Esophagus (tissue), 2 donors: Measurements from ENCODE around the gene LALBA. TPM values are rescaled to one million over a fixed set of nuclear protein-coding genes. Genes with fewer than 3 reads are reported as not detected.
"Not testable (repeated sequence)": the region's sequence is repeated elsewhere in the genome, so short reads cannot be mapped to it uniquely, and the experiment has no call there.

ENCODE experiments used
- H3K27ac ChIP-seq, 2 donors: one replicate each; pipeline ENCODE4 v1.5.1; 2013; ENCODE audit warnings: low read depth in 2 of 2, mild to moderate bottlenecking in 2 of 2, inconsistent platforms in 1 of 2, low read length in 1 of 2, moderate library complexity in 1 of 2
- H3K27me3 ChIP-seq, 2 donors: one replicate each; pipeline ENCODE4 v1.6.1; 2013; ENCODE audit warnings: low read length in 2 of 2, control low read depth in 1 of 2, mild to moderate bottlenecking in 1 of 2; ENCODE audit not compliant: insufficient read depth in 2 of 2, control insufficient read depth in 1 of 2
- H3K36me3 ChIP-seq, 2 donors: one replicate each; pipeline ENCODE4 v1.6.1; 2013; ENCODE audit warnings: low read length in 1 of 2; ENCODE audit not compliant: control insufficient read depth in 2 of 2, insufficient read depth in 2 of 2
- H3K4me1 ChIP-seq, 2 donors: one replicate each; pipeline ENCODE4 v1.6.1; 2013; ENCODE audit warnings: low read length in 1 of 2; ENCODE audit not compliant: control insufficient read depth in 2 of 2, insufficient read depth in 2 of 2
- H3K4me3 ChIP-seq, 2 donors: one replicate each; pipeline ENCODE4 v1.5.1; 2013; ENCODE audit warnings: low read length in 2 of 2, mild to moderate bottlenecking in 2 of 2, low read depth in 1 of 2, moderate library complexity in 1 of 2
- H3K9me3 ChIP-seq, 2 donors: one replicate each; pipeline ENCODE4 v1.6.1; 2013; ENCODE audit warnings: mild to moderate bottlenecking in 2 of 2, low read depth in 1 of 2, low read length in 1 of 2, moderate library complexity in 1 of 2; ENCODE audit not compliant: control insufficient read depth in 2 of 2, insufficient read depth in 1 of 2
- WGBS, 2 donors: extraction: QIAGEN DNeasy Blood & Tissue Kit; methylation state at CpG; one replicate each; pipeline ENCODE4 v1.1.7; 2013; 5-methylcytosine and 5-hydroxymethylcytosine counted together
- polyA plus RNA-seq, 2 donors: library from polyadenylated mRNA; stranded (reverse); fragments of 200-250 nt; gene quantifications; one replicate each; pipeline ENCODE4 v1.2.3, GENCODE V29; 2013
- donor health status: healthy with polysubstance abuse.
- donor health status: Bipolar disorder and iron deficiency.

Gene LALBA
- polyA plus RNA-seq, 2 donors, result not detected

- WGBS, 2 donors, result 48 to 52% methylated on average over 2 of the region's 2 CpGs
These were observed 13.9 kb upstream of the LALBA start for GRCh38 chr12:48583728-48584127.

GRCh38 chr12:48580831-48581230 lies 11.0 kb upstream of the LALBA start:
- 48 to 55% methylated on average over 5 of the region's 5 CpGs for WGBS, 2 donors
- Histone ChIP-seq H3K36me3 (no peaks in the 10 kb centered on the region), H3K4me3 (no peak overlapping the region), H3K27me3 (no peaks in the 10 kb centered on the region), H3K27ac (no peak overlapping the region), H3K4me1 (no peaks in the 10 kb centered on the region), H3K9me3 (no peaks in the 10 kb centered on the region)

More at GRCh38 chr12:48583728-48584127, 13.9 kb upstream of the LALBA start:
- Histone ChIP-seq H3K9me3 (no peaks in the 10 kb centered on the region), H3K27me3 (no peaks in the 10 kb centered on the region), H3K27ac (no peak overlapping the region), H3K4me3 (no peak overlapping the region), H3K4me1 (no peaks in the 10 kb centered on the region), H3K36me3 (no peaks in the 10 kb centered on the region)

- WGBS, 2 donors, result 27 to 29% methylated on average over 5 of the region's 5 CpGs
- no peaks in the 10 kb centered on the region for H3K36me3 ChIP-seq
- H3K4me1 ChIP-seq, result no peaks in the 10 kb centered on the region
These were observed 2.5 kb upstream of the LALBA start for GRCh38 chr12:48572326-48572725.

GRCh38 chr12:48567731-48568130 lies 2.1 kb downstream of the LALBA start:
- 83 to 94% methylated on average over 4 of the region's 4 CpGs for WGBS, 2 donors
- no peaks in the 10 kb centered on the region for H3K9me3 ChIP-seq
- no peaks in the 10 kb centered on the region for H3K4me1 ChIP-seq
- H3K36me3 ChIP-seq, result no peaks in the 10 kb centered on the region
- H3K4me3 ChIP-seq, result no peak overlapping the region
- H3K27ac ChIP-seq, result no peak overlapping the region
- H3K27me3 ChIP-seq, result no peaks in the 10 kb centered on the region

More at GRCh38 chr12:48572326-48572725, 2.5 kb upstream of the LALBA start:
- H3K9me3 ChIP-seq, result no peaks in the 10 kb centered on the region
- H3K27ac ChIP-seq, result no peak overlapping the region
- no peaks in the 10 kb centered on the region for H3K27me3 ChIP-seq
- no peak overlapping the region for H3K4me3 ChIP-seq

- Histone ChIP-seq H3K36me3 (no peaks in the 10 kb centered on the region), H3K9me3 (no peaks in the 10 kb centered on the region), H3K27me3 (no peaks in the 10 kb centered on the region), H3K4me1 (peaks cover 0 to 6% of the 10 kb centered on the region in 2 donors), H3K27ac (no peak overlapping the region), H3K4me3 (no peak overlapping the region)
- WGBS, 2 donors, result 89 to 94% methylated on average over 4 of the region's 4 CpGs
These were observed 11.9 kb downstream of the LALBA start for GRCh38 chr12:48557919-48558318.

GRCh38 chr12:48556631-48557030 lies 13.2 kb downstream of the LALBA start:
- H3K27me3 ChIP-seq, result no peaks in the 10 kb centered on the region
- no peak overlapping the region for H3K27ac ChIP-seq
- peaks cover 0 to 6% of the 10 kb centered on the region in 2 donors for H3K4me1 ChIP-seq
- H3K36me3 ChIP-seq, result no peaks in the 10 kb centered on the region
- WGBS, 2 donors, result 66 to 74% methylated on average over 6 of the region's 6 CpGs
- no peaks in the 10 kb centered on the region for H3K9me3 ChIP-seq
- H3K4me3 ChIP-seq, result no peak overlapping the region

GRCh38 chr12:48553666-48554343 lies 16.0 kb downstream of the LALBA start:
- H3K27me3 ChIP-seq, H3K4me1 ChIP-seq, H3K9me3 ChIP-seq, H3K27ac ChIP-seq, H3K36me3 ChIP-seq: not testable (repeated sequence)
- peak overlapping the region in 1 of 2 donors; percentile 37 for H3K4me3 ChIP-seq
- 41 to 68% methylated on average over 11 of the region's 11 CpGs for WGBS, 2 donors

GRCh38 chr12:48551636-48552035 lies 18.2 kb downstream of the LALBA start:
- H3K9me3 ChIP-seq, H3K27me3 ChIP-seq, H3K27ac ChIP-seq, H3K36me3 ChIP-seq, H3K4me1 ChIP-seq, H3K4me3 ChIP-seq: not testable (repeated sequence)
- WGBS, 2 donors, result 85 to 92% methylated on average over 12 to 13 of the region's 13 CpGs

GRCh38 chr12:48547012-48547411 lies 22.8 kb downstream of the LALBA start:
- 88 to 90% methylated on average over 2 to 3 of the region's 3 CpGs for WGBS, 2 donors
- H3K4me1 ChIP-seq, H3K27ac ChIP-seq, H3K4me3 ChIP-seq, H3K27me3 ChIP-seq, H3K36me3 ChIP-seq, H3K9me3 ChIP-seq: not testable (repeated sequence)

GRCh38 chr12:48545833-48546469 lies 23.9 kb downstream of the LALBA start:
- Histone ChIP-seq H3K9me3 (no peaks in the 10 kb centered on the region), H3K4me3 (no peak overlapping the region), H3K27ac (no peak overlapping the region), H3K27me3 (no peaks in the 10 kb centered on the region), H3K4me1 (no peaks in the 10 kb centered on the region), H3K36me3 (no peaks in the 10 kb centered on the region)
- WGBS, 2 donors, result 52 to 53% methylated on average over 4 of the region's 4 CpGs
